GM19438 (cell line): ENCODE data around the gene TAAR5.
"Not testable (repeated sequence)": the region's sequence is repeated elsewhere in the genome, so short reads cannot be mapped to it uniquely, and the experiment has no call there.

Experiments
- ATAC-seq: cut with Tn5 transposase; IDR thresholded peaks from one replicate; pipeline ENCODE4 v1.9.1; 2021; ENCODE audit warnings: low read depth; ENCODE audit not compliant: unreplicated experiment

The TAAR5 gene

GRCh38 chr6:132589454-132589853 lies at the start of gene TAAR5:
Gene TAAR5, minus strand, starts transcription at chr6:132589741. Its CDS starts 55 bp downstream, at chr6:132589686.
- ATAC-seq = no peak

- ATAC-seq = not testable (repeated sequence)
Measured at GRCh38 chr6:132637135-132637534, 47.6 kb upstream of the TAAR5 start.

- ATAC-seq = not testable (repeated sequence)
Measured at GRCh38 chr6:132635906-132636305, 46.4 kb upstream of the TAAR5 start.

GRCh38 chr6:132635288-132635687 lies 45.7 kb upstream of the TAAR5 start:
- not testable (repeated sequence) for ATAC-seq

- no peak for ATAC-seq
Measured at GRCh38 chr6:132634796-132635195, 45.3 kb upstream of the TAAR5 start.

GRCh38 chr6:132633362-132633761 lies 43.8 kb upstream of the TAAR5 start:
- ATAC-seq = no peak

- ATAC-seq = no peak
Measured at GRCh38 chr6:132624175-132624574, 34.6 kb upstream of the TAAR5 start, which contains the start of gene TAAR2. Gene TAAR2, minus strand, starts transcription at chr6:132624275. Its CDS starts 0 bp downstream, at chr6:132624275.

GRCh38 chr6:132623106-132623845 lies 33.7 kb upstream of the TAAR5 start:
- no peak for ATAC-seq

GRCh38 chr6:132616677-132617076 lies 27.1 kb upstream of the TAAR5 start:
- no peak for ATAC-seq

- no peak for ATAC-seq
Measured at GRCh38 chr6:132614554-132614953, 25.0 kb upstream of the TAAR5 start.

- ATAC-seq = no peak
Measured at GRCh38 chr6:132612449-132613108, 23.0 kb upstream of the TAAR5 start.

GRCh38 chr6:132611616-132612015 lies 22.1 kb upstream of the TAAR5 start:
- no peak for ATAC-seq

GRCh38 chr6:132607544-132608233 lies 18.1 kb upstream of the TAAR5 start:
- peak; percentile 75 for ATAC-seq

- no peak for ATAC-seq
Measured at GRCh38 chr6:132604635-132605152, 15.2 kb upstream of the TAAR5 start.

GRCh38 chr6:132600900-132601299 lies 11.4 kb upstream of the TAAR5 start:
- ATAC-seq = not testable (repeated sequence)

GRCh38 chr6:132598473-132598872 lies 8.9 kb upstream of the TAAR5 start:
- peak; percentile 88 for ATAC-seq

GRCh38 chr6:132596201-132596600 lies 6.7 kb upstream of the TAAR5 start:
- ATAC-seq = no peak

GRCh38 chr6:132592855-132593254 lies 3.3 kb upstream of the TAAR5 start:
- ATAC-seq = no peak

- no peak for ATAC-seq
Measured at GRCh38 chr6:132590362-132590761, 821 bp upstream of the TAAR5 start.

- no peak for ATAC-seq
Measured at GRCh38 chr6:132587424-132587823, 2.1 kb downstream of the TAAR5 start.

- ATAC-seq = no peak
Measured at GRCh38 chr6:132584698-132585097, 4.8 kb downstream of the TAAR5 start.
